Kidney epithelial cell (primary cell): ENCODE measurements around the gene GRIA1. TPM values are rescaled to one million over a fixed set of nuclear protein-coding genes. Genes with fewer than 3 reads are reported as not detected.

Experiments used
- DNase-seq: peaks from one replicate; pipeline ENCODE4 v3.0.0-alpha.2; 2010; ENCODE audit warnings: low read depth
- H3K27me3 ChIP-seq: 2 replicates; pipeline ENCODE4 v1.6.0; 2011; ENCODE audit warnings: low read length; ENCODE audit not compliant: control insufficient read depth, insufficient read depth
- H3K36me3 ChIP-seq: 2 replicates; pipeline ENCODE4 v1.5.1; 2011; ENCODE audit warnings: low read length; ENCODE audit not compliant: control insufficient read depth, insufficient read depth
- H3K4me3 ChIP-seq: 2 replicates; pipeline ENCODE4 v1.5.1; 2011; ENCODE audit warnings: low read depth, mild to moderate bottlenecking, control low read depth, low read length
- total RNA-seq: library from RNA; depleted of rRNA; stranded (reverse); fragments of >200 nt; gene quantifications from 2 replicates; pipeline ENCODE4 v1.2.3, GENCODE V29; 2015
- TF ChIP-seq, protein P1 (sequence below): IDR thresholded peaks from 2 replicates; pipeline ENCODE4 v1.5.1; 2011; ENCODE audit warnings: mild to moderate bottlenecking, moderate library complexity, low read length, control low read depth, inconsistent platforms; ENCODE audit not compliant: insufficient read depth, poor library complexity, severe bottlenecking

GRIA1 gene
- total RNA-seq, 1 donor from 2014 or later: not detected

DNA sequence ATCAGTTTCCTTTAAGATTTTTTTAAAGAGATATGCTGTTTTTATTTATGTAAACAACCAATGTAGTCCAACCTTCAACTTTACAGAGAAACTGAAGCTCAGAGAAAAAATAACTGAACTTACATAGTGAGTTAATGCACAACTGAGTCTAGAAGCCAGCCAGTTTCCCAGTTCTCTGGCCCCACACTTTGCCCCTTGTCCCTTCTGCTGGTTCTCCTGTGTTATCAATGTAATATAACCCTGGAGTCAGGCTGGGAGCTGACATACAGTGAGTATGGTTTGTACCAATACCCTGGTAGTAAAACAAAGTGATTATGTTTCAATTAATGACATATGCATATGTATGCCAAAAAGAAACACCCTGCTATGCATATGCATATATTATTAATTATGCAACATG, 32.2 kb upstream of the GRIA1 start:
- H3K36me3 ChIP-seq: no peaks in the 10 kb centered on the region
- H3K4me3 ChIP-seq: no peak overlapping the region
- no peak for DNase-seq
- H3K27me3 ChIP-seq: no peaks in the 10 kb centered on the region
- TF ChIP-seq, protein P1, sequence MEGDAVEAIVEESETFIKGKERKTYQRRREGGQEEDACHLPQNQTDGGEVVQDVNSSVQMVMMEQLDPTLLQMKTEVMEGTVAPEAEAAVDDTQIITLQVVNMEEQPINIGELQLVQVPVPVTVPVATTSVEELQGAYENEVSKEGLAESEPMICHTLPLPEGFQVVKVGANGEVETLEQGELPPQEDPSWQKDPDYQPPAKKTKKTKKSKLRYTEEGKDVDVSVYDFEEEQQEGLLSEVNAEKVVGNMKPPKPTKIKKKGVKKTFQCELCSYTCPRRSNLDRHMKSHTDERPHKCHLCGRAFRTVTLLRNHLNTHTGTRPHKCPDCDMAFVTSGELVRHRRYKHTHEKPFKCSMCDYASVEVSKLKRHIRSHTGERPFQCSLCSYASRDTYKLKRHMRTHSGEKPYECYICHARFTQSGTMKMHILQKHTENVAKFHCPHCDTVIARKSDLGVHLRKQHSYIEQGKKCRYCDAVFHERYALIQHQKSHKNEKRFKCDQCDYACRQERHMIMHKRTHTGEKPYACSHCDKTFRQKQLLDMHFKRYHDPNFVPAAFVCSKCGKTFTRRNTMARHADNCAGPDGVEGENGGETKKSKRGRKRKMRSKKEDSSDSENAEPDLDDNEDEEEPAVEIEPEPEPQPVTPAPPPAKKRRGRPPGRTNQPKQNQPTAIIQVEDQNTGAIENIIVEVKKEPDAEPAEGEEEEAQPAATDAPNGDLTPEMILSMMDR: no peak

DNA sequence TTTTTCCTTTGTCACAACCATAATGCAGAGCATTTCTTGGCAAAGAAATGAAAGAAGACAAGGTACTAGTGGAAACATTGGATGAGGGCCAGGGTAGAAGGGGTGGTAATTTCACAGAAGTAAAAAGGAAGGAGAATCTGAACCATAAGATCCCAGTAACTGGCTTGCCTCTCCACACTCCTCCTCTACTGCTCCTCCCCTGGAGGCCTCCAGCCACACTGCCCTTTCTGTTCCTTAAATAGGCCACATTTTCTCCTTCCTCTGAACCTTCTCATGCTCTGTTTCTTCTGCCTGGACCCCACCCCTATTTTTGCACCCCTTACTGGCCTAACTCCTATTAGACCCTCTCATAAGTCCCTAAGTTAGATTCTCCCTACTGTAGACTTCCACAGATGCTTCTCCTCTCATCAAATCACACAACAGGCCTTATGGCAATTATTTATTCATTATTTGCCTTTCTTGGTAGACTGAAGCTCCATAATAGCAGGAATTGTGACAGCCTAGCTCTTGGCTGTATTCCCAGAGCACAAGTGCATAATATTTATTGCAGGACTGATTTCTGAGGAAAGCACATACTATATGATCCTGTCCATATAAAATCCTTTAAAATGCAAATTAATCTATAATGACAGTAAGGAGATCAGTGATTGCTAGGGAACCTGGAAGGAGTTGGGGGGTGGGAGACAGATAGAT, 31.3 kb upstream of the GRIA1 start:
- DNase-seq: no peak
- Histone ChIP-seq H3K4me3 (no peak overlapping the region), H3K27me3 (no peaks in the 10 kb centered on the region), H3K36me3 (no peaks in the 10 kb centered on the region)
- TF ChIP-seq, protein P1: no peak

DNA sequence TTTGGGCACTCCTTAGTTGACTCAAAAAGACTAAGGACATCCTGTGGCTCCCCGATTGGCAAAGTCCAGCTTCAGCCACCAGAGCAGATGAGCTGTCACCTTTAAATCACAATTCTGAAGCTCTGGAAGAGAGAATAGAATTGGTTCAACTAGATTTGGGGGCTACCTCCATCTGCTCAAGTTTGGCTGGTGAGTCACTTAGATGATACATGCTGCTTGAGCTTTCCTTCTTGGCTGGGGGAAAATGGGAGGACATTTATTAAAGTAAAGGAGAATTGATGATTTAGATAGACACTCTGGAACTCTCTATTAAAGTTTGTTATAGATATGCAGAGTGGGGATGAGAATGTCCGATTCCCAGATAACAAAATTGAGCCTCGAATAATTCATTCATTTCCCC, 30.0 kb upstream of the GRIA1 start:
- no peaks in the 10 kb centered on the region for H3K27me3 ChIP-seq
- TF ChIP-seq, protein P1: no peak
- no peaks in the 10 kb centered on the region for H3K36me3 ChIP-seq
- H3K4me3 ChIP-seq: no peak overlapping the region
- DNase-seq: no peak

DNA sequence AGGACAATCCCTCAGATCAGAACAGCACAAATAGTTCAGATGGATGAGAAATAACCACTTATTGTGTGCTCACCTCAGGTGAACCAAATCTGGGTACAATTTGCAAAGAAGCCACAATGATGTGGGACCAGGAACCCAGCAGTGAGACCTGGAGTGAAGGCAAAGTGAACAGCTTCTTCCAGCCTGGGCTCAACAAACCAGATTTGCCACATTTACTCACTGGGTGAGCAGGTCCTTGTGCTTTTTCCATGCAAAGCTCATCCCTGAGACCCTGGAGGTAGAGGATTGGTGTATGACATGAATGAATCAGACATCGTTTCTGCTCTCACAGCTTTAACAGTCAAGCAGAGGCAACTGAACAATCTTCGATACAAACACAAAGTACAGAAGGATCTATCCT, 29.1 kb upstream of the GRIA1 start:
- Histone ChIP-seq H3K27me3 (no peaks in the 10 kb centered on the region), H3K4me3 (no peak overlapping the region), H3K36me3 (no peaks in the 10 kb centered on the region)
- TF ChIP-seq, protein P1: no peak
- DNase-seq: no peak

DNA sequence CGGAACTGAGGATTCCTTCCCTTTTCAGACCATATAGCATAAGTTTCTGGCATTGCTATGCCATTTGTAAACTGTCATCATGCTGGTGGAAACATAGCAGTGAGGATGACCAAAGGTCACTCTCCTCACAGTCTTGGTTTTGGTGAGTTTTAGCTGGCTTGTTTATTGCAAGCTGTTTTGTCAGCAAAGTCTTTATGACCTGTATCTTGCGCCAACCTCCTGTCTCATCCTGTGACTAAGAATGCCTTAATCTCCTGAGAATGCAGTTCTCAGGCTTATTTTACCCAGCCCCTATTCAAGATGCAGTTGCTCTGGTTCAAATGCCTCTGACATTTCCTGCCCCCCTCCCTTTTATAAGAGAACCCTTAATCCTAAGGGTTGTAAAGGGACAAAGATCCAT, 26.7 kb upstream of the GRIA1 start:
- TF ChIP-seq, protein P1: no peak
- no peak for DNase-seq
- no peaks in the 10 kb centered on the region for H3K27me3 ChIP-seq
- H3K4me3 ChIP-seq: no peak overlapping the region
- H3K36me3 ChIP-seq: no peaks in the 10 kb centered on the region

DNA sequence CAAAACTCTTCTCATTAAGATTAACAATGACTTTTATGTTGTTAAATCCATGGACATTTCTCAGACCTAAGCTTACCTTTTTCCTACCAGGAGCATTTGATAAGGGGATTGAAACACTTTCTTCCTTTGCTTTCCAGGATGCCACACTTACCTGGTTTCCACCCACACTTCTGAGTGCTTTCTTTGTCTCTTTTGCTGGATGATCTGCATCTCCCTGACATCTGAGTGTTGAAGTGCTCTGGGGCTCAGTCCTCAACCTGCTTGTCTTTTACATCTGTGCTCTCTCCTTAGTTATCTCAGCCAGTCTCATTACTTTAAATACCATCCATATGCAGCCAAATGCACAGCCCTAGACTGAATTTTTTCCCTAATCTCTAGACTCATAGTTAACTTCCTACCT, 22.9 kb upstream of the GRIA1 start:
- no peaks in the 10 kb centered on the region for H3K36me3 ChIP-seq
- H3K27me3 ChIP-seq: no peaks in the 10 kb centered on the region
- no peak for DNase-seq
- H3K4me3 ChIP-seq: no peak overlapping the region
- TF ChIP-seq, protein P1: no peak
